Activated CD8-positive, alpha-beta memory T cell treated with anti-CD3 and anti-CD28 coated beads, Interleukin-2, amount 50 U/mL, for 1 hour (primary cell): ENCODE data around the gene PCGF5.
"Not testable (repeated sequence)": the region's sequence is repeated elsewhere in the genome, so short reads cannot be mapped to it uniquely, and the experiment has no call there.

Experiments
- DNase-seq: peaks from one replicate; pipeline ENCODE4 v3.0.0-alpha.2; 2020; ENCODE audit errors: extremely low read depth

PCGF5 gene

GRCh38 chr10:91286572-91286971 is 66.1 kb downstream of the PCGF5 start:
- no peak for DNase-seq

- DNase-seq = no peak
Measured at GRCh38 chr10:91287276-91287675, 66.8 kb downstream of the PCGF5 start.

- no peak for DNase-seq
Measured at GRCh38 chr10:91287912-91288311, 67.4 kb downstream of the PCGF5 start.

GRCh38 chr10:91289305-91289704 is 68.8 kb downstream of the PCGF5 start:
- no peak for DNase-seq

- DNase-seq = no peak
Measured at GRCh38 chr10:91290607-91291006, 70.1 kb downstream of the PCGF5 start.

GRCh38 chr10:91294134-91294906 is 73.9 kb downstream of the PCGF5 start:
- DNase-seq = no peak

- DNase-seq = no peak
Measured at GRCh38 chr10:91295346-91295745, 74.9 kb downstream of the PCGF5 start.

- DNase-seq = no peak
Measured at GRCh38 chr10:91296471-91296870, 76.0 kb downstream of the PCGF5 start.

GRCh38 chr10:91298224-91298871 is 77.9 kb downstream of the PCGF5 start:
- peak; percentile 42 for DNase-seq

- DNase-seq = no peak
Measured at GRCh38 chr10:91299999-91300575, 79.6 kb downstream of the PCGF5 start.

- not testable (repeated sequence) for DNase-seq
Measured at GRCh38 chr10:91302946-91303345, 82.5 kb downstream of the PCGF5 start.

GRCh38 chr10:91305979-91306378 is 85.5 kb downstream of the PCGF5 start:
- DNase-seq = not testable (repeated sequence)

- DNase-seq = no peak
Measured at GRCh38 chr10:91307489-91307888, 87.0 kb downstream of the PCGF5 start.

- DNase-seq = no peak
Measured at GRCh38 chr10:91309711-91310110, 89.2 kb downstream of the PCGF5 start.

- no peak for DNase-seq
Measured at GRCh38 chr10:91311601-91312381, 91.3 kb downstream of the PCGF5 start.

GRCh38 chr10:91312382-91312733 is 91.9 kb downstream of the PCGF5 start:
- DNase-seq = no peak

GRCh38 chr10:91313796-91314485 is 93.5 kb downstream of the PCGF5 start:
- DNase-seq = no peak

- DNase-seq = no peak
Measured at GRCh38 chr10:91316486-91316885, 96.0 kb downstream of the PCGF5 start.

- DNase-seq = no peak
Measured at GRCh38 chr10:91317541-91317940, 97.1 kb downstream of the PCGF5 start.

GRCh38 chr10:91319336-91319735 is 98.9 kb downstream of the PCGF5 start:
- no peak for DNase-seq

- not testable (repeated sequence) for DNase-seq
Measured at GRCh38 chr10:91323293-91323905, 102.9 kb downstream of the PCGF5 start.
